ENCODE measurements around the gene ABCC10. TPM values are rescaled to one million over a fixed set of nuclear protein-coding genes. Genes with fewer than 3 reads are reported as not detected.

Gene ABCC10
- total RNA-seq, 1 experiment from 2014 or later, result 28.4 TPM

DNA sequence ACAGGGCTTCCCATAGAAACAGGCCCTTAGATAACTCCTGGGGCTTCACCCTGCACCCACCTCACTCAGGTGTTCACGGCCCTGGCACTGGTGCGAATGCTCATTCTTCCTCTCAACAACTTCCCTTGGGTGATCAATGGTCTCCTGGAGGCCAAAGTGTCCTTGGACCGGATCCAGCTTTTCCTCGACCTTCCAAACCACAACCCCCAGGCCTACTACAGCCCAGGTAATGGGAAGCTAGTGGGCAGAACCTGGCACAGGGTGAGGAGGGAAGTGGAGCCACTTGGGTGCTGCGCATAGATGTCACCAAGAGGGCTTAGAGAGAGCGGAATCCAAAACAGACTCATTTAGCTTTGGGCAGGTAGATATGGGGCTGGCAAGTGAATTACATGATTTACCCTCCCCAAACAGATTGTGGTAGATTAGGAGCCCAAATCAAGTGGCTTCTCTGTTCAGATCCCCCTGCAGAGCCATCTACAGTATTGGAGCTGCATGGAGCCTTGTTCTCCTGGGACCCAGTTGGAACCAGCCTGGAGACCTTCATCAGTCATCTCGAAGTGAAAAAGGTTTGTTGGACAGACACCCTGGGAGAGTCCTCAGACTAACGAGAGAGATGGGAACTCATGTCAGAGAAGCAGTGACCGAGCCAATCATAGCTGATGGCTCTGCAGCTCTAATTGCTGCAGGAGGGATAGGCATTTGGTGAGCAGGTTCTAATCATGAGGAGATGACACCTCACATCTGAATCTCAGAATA is 8.5 kb downstream of the ABCC10 start:
- no peak for TF ChIP-seq EZH2 (IDR thresholded peaks at IDR 0.05; ENCODE audit: low read depth)
- TF ChIP-seq, protein P1, sequence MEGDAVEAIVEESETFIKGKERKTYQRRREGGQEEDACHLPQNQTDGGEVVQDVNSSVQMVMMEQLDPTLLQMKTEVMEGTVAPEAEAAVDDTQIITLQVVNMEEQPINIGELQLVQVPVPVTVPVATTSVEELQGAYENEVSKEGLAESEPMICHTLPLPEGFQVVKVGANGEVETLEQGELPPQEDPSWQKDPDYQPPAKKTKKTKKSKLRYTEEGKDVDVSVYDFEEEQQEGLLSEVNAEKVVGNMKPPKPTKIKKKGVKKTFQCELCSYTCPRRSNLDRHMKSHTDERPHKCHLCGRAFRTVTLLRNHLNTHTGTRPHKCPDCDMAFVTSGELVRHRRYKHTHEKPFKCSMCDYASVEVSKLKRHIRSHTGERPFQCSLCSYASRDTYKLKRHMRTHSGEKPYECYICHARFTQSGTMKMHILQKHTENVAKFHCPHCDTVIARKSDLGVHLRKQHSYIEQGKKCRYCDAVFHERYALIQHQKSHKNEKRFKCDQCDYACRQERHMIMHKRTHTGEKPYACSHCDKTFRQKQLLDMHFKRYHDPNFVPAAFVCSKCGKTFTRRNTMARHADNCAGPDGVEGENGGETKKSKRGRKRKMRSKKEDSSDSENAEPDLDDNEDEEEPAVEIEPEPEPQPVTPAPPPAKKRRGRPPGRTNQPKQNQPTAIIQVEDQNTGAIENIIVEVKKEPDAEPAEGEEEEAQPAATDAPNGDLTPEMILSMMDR (conservative IDR thresholded peaks at IDR 0.05), result no peak
- no TSS peak for BruUV-seq (replicated peaks)

DNA sequence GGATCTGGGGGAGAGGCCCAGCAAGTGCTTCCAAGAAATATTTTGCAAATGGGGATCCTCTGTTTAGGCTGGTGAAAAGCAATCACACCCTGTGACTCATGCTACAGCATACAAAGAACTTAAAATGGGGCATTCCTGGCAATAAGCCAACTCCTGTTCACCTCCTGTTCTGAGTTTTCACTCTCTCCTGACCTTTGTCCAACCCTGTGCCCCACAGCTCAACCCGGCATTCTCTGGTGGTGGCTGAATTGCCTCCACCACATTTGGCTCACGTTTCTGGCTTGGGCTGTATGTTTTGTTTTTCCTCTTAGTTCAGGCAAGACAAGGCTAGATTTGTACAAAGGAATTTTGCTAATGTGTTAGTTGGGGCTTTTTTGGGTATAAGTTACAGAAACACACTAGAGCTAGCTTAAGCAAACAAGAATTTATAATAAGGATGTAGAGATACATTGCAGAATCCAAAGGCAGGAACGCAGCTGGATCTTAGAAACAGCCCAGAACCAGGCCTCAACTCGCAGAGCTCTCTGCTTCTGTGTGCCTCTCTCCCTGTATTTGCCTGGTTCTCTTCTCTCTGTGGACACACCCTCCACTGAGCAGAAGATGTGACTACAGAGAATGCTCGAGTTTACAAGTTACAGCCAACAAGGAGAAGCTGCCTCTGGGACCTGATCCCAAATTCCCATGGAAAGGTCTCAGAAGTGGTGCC is 9.4 kb downstream of the ABCC10 start:
- no peaks in the 10 kb centered on the region for H3K9me3 ChIP-seq (ENCODE audit: insufficient read depth, low read depth)
- no TSS peak for BruUV-seq (replicated peaks)
- TF ChIP-seq EZH2 (IDR thresholded peaks at IDR 0.05; ENCODE audit: low read depth), result no peak
- TF ChIP-seq, protein P1 (conservative IDR thresholded peaks at IDR 0.05), result no peak
- H3K27me3 ChIP-seq (ENCODE audit: insufficient read depth, low read depth), result no peaks in the 10 kb centered on the region
- intact Hi-C loops (cut with micrococcal nuclease; ENCODE audit: unreplicated experiment), result loop anchor here (10.0 kb wide), 1 partner anchor 58 kb away; no protein-coding TSS in a partner anchor
- POLR2A ChIA-PET (ENCODE audit: unreplicated experiment), result interaction anchor here (0.6 to 1.6 kb wide), 6 partner anchors 9 to 1345 kb away, joined by 3 to 10 read pairs (median 6); partner anchors contain the start of genes ABCC10, HSP90AB1 and ZNF318
- peak overlapping the region; percentile 63 for H3K4me2 ChIP-seq
- CTCF ChIA-PET, result interaction anchor here (1.1 to 1.9 kb wide), 2 partner anchors 21 to 60 kb away, joined by 4 to 11 read pairs; no protein-coding TSS in a partner anchor
- peak; percentile 85 to 95 for DNase-seq
- peaks cover 36% of the 10 kb centered on the region for H3K4me1 ChIP-seq (replicated peaks; ENCODE audit: insufficient read depth)
- no peaks in the 10 kb centered on the region for H3K36me3 ChIP-seq (ENCODE audit: low read depth)
- peak overlapping the region; percentile 79 for H3K27ac ChIP-seq
- peaks cover 29% of the 10 kb centered on the region for H3F3A ChIP-seq (ENCODE audit: insufficient read depth, low read depth)
- peak overlapping the region; percentile 9; the same call in 1 of the 2 replicates for H3K4me3 ChIP-seq
- H2AFZ ChIP-seq, result no peak overlapping the region
- H4K20me1 ChIP-seq (ENCODE audit: insufficient read depth), result no peaks in the 10 kb centered on the region
- no peaks in the 10 kb centered on the region for H3K9me2 ChIP-seq (ENCODE audit: insufficient read depth)
- H3K79me2 ChIP-seq (ENCODE audit: low read depth), result no peaks in the 10 kb centered on the region

More for the DNA sequence above, 8.5 kb downstream of the ABCC10 start:
- DNase-seq, result peak in 1 of 2 experiments; percentile 42
- Histone ChIP-seq H3K9me3 (ENCODE audit: insufficient read depth, low read depth) (no peaks in the 10 kb centered on the region), H3K4me1 (replicated peaks; ENCODE audit: insufficient read depth) (peaks cover 36% of the 10 kb centered on the region), H3K4me2 (peak overlapping the region; percentile 63), H3K36me3 (ENCODE audit: low read depth) (no peaks in the 10 kb centered on the region), H3K79me2 (ENCODE audit: low read depth) (no peaks in the 10 kb centered on the region), H3K27ac (peak overlapping the region; percentile 79), H3F3A (ENCODE audit: insufficient read depth, low read depth) (peaks cover 29% of the 10 kb centered on the region), H4K20me1 (ENCODE audit: insufficient read depth) (no peaks in the 10 kb centered on the region), H3K9me2 (ENCODE audit: insufficient read depth) (no peaks in the 10 kb centered on the region), H2AFZ (no peak overlapping the region), H3K4me3 (no peak overlapping the region), H3K27me3 (ENCODE audit: insufficient read depth, low read depth) (no peaks in the 10 kb centered on the region)
- intact Hi-C loops (cut with micrococcal nuclease; ENCODE audit: unreplicated experiment), result loop anchor here (10.0 kb wide), 1 partner anchor 59 kb away; no protein-coding TSS in a partner anchor
- ChIA-PET POLR2A (ENCODE audit: unreplicated experiment) (interaction anchor here (0.5 to 1.6 kb wide), 8 partner anchors 8 to 1563 kb away, joined by 3 to 16 read pairs (median 6); partner anchors contain the start of genes ABCC10, HSP90AB1 and ZNF318), CTCF (interaction anchor here (1.1 to 1.9 kb wide), 2 partner anchors 22 to 61 kb away, joined by 4 to 11 read pairs; no protein-coding TSS in a partner anchor)

DNA sequence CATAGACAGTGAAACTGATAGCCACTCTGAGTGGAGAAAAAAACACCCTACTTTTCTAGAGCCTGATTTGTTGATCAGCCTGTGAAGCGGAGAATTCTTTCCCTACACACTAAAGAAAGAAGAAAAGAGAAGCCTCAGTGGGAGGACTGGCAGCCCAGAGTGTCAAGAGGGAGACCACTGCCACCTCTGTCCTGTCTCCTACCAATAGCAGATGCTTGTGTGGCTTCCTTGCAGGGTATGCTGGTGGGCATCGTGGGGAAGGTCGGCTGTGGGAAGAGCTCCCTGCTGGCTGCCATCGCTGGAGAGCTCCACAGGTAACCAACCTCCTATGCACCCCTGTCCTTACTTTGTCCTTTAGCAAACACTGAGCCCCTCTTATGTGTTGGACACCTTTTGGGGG is 10.4 kb downstream of the ABCC10 start:
- no peaks in the 10 kb centered on the region for H3K79me2 ChIP-seq (ENCODE audit: low read depth)
- no peaks in the 10 kb centered on the region for H3K36me3 ChIP-seq (ENCODE audit: low read depth)
- peak overlapping the region; percentile 79 for H3K27ac ChIP-seq
- no peaks in the 10 kb centered on the region for H3K9me3 ChIP-seq (ENCODE audit: insufficient read depth, low read depth)
- no peak for DNase-seq
- peak overlapping the region; percentile 63 for H3K4me2 ChIP-seq
- BruUV-seq (replicated peaks), result no TSS peak
- peaks cover 29% of the 10 kb centered on the region for H3F3A ChIP-seq (ENCODE audit: insufficient read depth, low read depth)
- no peak overlapping the region for H3K4me3 ChIP-seq
- H2AFZ ChIP-seq, result no peak overlapping the region
- peaks cover 36% of the 10 kb centered on the region for H3K4me1 ChIP-seq (replicated peaks; ENCODE audit: insufficient read depth)
- intact Hi-C loops (cut with micrococcal nuclease; ENCODE audit: unreplicated experiment), result loop anchor here (10.0 kb wide), 1 partner anchor 57 kb away; no protein-coding TSS in a partner anchor
- TF ChIP-seq EZH2 (IDR thresholded peaks at IDR 0.05; ENCODE audit: low read depth), result no peak
- TF ChIP-seq, protein P1 (conservative IDR thresholded peaks at IDR 0.05), result no peak
- ChIA-PET CTCF (interaction anchor here (0.6 to 1.9 kb wide), 2 partner anchors 42 to 59 kb away, joined by 3 to 11 read pairs; no protein-coding TSS in a partner anchor), POLR2A (ENCODE audit: unreplicated experiment) (interaction anchor here (1.6 kb wide), 1 partner anchor 68 kb away, joined by 6 read pairs; the partner anchor contains the start of gene ZNF318)
- H3K27me3 ChIP-seq (ENCODE audit: insufficient read depth, low read depth), result no peaks in the 10 kb centered on the region
- no peaks in the 10 kb centered on the region for H3K9me2 ChIP-seq (ENCODE audit: insufficient read depth)
- no peaks in the 10 kb centered on the region for H4K20me1 ChIP-seq (ENCODE audit: insufficient read depth)
